ENCODE measurements around the gene SP4. TPM values are rescaled to one million over a fixed set of nuclear protein-coding genes. Genes with fewer than 3 reads are reported as not detected.

SP4 gene
- total and polyA plus RNA-seq, 2 experiments from 2014 or later: 3.0 to 8.7 TPM

- no peak for TF ChIP-seq CTCF (IDR thresholded peaks at IDR 0.05; ENCODE audit: low read depth, low read length)
- H3K4me3 ChIP-seq: peak overlapping the region; percentile 42
- no peaks in the 10 kb centered on the region for H3K36me3 ChIP-seq
- H3K27me3 ChIP-seq: no peaks in the 10 kb centered on the region
- peak overlapping the region; percentile 95 for H3K27ac ChIP-seq
- no peaks in the 10 kb centered on the region for H3K9me3 ChIP-seq (ENCODE audit: low read depth)
- peaks cover 30% of the 10 kb centered on the region for H3K4me1 ChIP-seq (ENCODE audit: low read depth)
- no peak for DNase-seq (ENCODE audit: low read depth in 1 of 2, low spot score in 1 of 2)
Measured at GRCh38 chr7:21428659-21428941, 717 bp downstream of the SP4 start.

GRCh38 chr7:21429021-21429420 is 1.1 kb downstream of the SP4 start:
- Histone ChIP-seq H3K4me3 (peak overlapping the region; percentile 42), H3K27ac (peak overlapping the region; percentile 8)
- TF ChIP-seq CTCF (IDR thresholded peaks at IDR 0.05; ENCODE audit: low read depth, low read length): no peak

GRCh38 chr7:21429786-21430574 is 2.1 kb downstream of the SP4 start:
- TF ChIP-seq CTCF (IDR thresholded peaks at IDR 0.05; ENCODE audit: low read depth, low read length): no peak
- Histone ChIP-seq H3K4me1 (ENCODE audit: low read depth) (peaks cover 30% of the 10 kb centered on the region), H3K4me3 (no peak overlapping the region), H3K9me3 (ENCODE audit: low read depth) (no peaks in the 10 kb centered on the region), H3K27me3 (no peaks in the 10 kb centered on the region), H3K27ac (peak overlapping the region; percentile 8), H3K36me3 (no peaks in the 10 kb centered on the region)
- no peak for DNase-seq (ENCODE audit: low read depth in 1 of 2, low spot score in 1 of 2)

More at GRCh38 chr7:21429021-21429420, 1.1 kb downstream of the SP4 start:
- Histone ChIP-seq H3K4me1 (ENCODE audit: low read depth) (peaks cover 30% of the 10 kb centered on the region), H3K27me3 (no peaks in the 10 kb centered on the region), H3K36me3 (no peaks in the 10 kb centered on the region), H3K9me3 (ENCODE audit: low read depth) (no peaks in the 10 kb centered on the region)
- no peak for DNase-seq (ENCODE audit: low read depth in 1 of 2, low spot score in 1 of 2)

GRCh38 chr7:21430575-21430954 is 2.7 kb downstream of the SP4 start:
- Histone ChIP-seq H3K27me3 (no peaks in the 10 kb centered on the region), H3K36me3 (no peaks in the 10 kb centered on the region), H3K9me3 (ENCODE audit: low read depth) (no peaks in the 10 kb centered on the region), H3K27ac (no peak overlapping the region), H3K4me1 (ENCODE audit: low read depth) (peaks cover 30% of the 10 kb centered on the region), H3K4me3 (peak overlapping the region; percentile 14)
- DNase-seq (ENCODE audit: low read depth in 1 of 2, low spot score in 1 of 2): no peak
- no peak for TF ChIP-seq CTCF (IDR thresholded peaks at IDR 0.05; ENCODE audit: low read depth, low read length)

- Histone ChIP-seq H3K4me1 (ENCODE audit: low read depth) (no peaks in the 10 kb centered on the region), H3K4me3 (no peak overlapping the region), H3K27me3 (no peaks in the 10 kb centered on the region), H3K36me3 (no peaks in the 10 kb centered on the region), H3K9me3 (ENCODE audit: low read depth) (no peaks in the 10 kb centered on the region), H3K27ac (no peak overlapping the region)
- no peak for TF ChIP-seq CTCF (IDR thresholded peaks at IDR 0.05; ENCODE audit: low read depth, low read length)
- no peak for DNase-seq (ENCODE audit: low read depth in 1 of 2, low spot score in 1 of 2)
Measured at GRCh38 chr7:21443149-21443841, 15.4 kb downstream of the SP4 start.

All from cardiac muscle cell (in vitro differentiated cells and primary cell).